CD4-positive, alpha-beta T cell treated with Interleukin-10 for 1 hour (primary cell): ENCODE data around the gene MYH16.
"Not testable (repeated sequence)": the region's sequence is repeated elsewhere in the genome, so short reads cannot be mapped to it uniquely, and the experiment has no call there.

Experiments
- DNase-seq: peaks from one replicate; pipeline ENCODE4 v3.0.0-alpha.2; 2020

Gene MYH16

DNA sequence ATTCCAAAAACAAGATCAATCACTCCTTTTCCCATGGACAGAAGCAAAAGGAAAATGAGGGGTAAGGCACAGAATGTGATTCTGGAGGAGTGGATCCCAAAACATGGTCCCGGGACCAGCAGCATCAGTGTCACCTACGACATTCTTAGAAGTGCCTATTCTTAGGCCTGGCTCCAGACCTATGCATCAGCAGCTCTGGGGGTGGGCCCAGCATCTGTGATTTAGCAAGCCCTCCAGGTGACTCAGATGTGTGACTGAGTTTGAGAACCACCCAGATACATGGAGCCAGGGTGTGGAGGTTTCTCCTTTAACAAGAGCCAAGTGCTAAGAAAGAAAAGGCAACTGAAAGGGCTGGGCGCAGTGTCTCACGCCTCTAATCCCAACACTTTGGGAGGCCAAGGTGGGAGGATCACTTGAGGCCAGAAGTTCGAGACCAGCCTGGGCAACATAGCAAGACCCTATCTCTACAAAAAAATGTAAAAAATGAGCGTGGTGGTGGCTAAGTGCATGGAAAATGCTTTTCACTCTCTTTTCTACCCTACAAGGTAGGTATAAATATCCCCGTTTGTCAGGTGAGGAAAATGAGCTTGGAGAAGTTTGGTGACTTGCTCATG is 35.9 kb downstream of the MYH16 start:
- no peak for DNase-seq

DNA sequence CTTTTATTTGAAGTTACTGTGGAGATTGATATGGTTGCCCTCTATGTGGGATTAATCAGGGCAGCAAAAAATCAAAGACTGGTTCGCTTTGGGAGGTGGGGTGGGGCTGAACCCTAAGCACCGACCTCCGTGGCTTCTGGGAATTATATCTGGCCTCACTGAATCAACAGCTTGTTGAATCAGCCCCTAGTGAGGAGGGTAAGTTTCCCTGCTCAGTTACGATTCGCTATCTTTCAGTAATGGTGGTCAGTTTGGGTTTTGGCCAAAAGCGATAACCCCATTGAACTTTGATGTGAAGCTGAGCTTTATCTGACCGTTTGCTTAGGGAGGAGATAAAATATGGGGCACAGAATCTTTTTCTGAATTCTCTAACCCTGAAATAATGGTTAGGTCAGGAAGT is 36.5 kb downstream of the MYH16 start:
- no peak for DNase-seq

DNA sequence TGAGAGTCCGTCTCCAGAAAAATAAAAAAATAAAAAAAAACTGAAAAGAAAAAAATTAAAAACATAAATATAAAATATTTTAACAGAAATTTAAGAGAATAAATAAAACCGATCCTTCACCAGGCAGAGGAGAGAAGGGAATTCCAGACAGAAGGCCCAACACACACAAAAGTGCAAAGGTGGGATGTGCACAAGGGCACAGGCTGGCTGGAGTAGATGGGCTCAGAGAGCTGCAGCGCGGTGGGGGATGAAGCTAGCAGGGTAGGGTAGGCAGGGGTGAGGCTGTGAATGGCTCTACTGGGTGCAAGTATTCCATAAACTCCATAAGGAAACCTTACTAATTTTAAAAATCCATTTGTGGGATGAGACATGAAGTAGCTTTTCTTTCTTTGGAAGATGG is 37.4 kb downstream of the MYH16 start:
- no peak for DNase-seq

- no peak for DNase-seq
These were observed 39.1 kb downstream of the MYH16 start for GRCh38 chr7:99311702-99312101.

DNA sequence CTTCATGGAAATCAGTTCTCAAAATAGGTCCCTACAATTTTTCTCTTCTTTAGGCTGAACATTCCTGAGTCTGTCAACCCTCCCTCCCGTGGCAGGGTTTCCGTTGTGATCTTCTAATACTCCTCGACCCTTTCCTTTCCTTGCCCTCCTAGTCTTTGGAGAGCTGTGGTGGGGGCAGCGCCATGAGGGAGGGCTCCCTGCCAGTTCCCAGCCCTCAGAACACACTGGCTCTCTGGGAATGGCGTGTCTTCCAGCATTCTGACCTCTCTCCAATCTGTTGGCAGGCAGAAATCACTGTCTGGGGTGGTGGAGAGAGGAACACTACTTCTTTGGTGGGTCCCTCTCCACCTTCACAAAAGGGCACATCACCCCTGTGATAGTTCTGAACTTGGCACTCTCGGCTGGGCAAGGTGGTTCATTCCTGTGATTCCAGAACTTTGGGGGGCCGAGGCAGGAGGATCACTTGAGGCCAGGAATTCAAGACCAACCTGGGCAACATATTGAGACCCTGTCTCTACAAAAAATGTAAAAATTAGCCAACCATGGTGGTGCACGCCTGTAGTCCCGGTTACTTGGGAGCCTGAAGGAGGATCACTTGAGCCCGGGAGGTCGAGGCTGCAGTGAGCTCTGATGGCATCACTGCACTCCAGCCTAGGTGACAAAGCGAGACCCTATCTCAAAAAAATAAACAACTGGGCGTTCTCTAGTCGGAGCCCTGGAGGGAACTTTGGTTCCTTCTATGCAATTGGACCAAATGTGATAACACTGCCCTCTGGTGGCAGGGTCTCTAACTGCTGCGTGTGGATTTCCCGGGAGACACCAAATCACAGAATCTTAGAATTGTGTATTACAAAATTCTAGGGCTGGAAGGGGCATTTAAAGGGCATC is 39.9 kb downstream of the MYH16 start:
- peak; percentile 74 for DNase-seq

DNA sequence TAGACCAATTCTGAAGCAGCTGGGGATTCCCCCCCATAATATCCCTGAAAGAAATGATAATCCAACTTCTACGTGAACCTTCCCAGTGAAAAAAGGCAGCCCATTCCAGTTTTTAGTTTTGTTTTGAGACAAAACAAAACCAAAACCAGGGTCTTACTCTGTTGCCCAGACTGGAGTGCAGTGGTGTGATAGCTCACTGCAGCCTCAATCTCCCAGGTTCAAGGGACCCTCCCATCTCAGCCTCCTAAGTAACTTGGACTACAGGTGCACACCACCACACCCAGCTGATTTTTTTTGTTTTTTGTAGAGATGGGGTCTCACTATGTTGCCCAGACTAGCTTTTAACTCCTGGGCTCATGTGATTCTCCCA is 40.5 kb downstream of the MYH16 start:
- DNase-seq: no peak

GRCh38 chr7:99314504-99314903 is 41.9 kb downstream of the MYH16 start:
- no peak for DNase-seq

DNA sequence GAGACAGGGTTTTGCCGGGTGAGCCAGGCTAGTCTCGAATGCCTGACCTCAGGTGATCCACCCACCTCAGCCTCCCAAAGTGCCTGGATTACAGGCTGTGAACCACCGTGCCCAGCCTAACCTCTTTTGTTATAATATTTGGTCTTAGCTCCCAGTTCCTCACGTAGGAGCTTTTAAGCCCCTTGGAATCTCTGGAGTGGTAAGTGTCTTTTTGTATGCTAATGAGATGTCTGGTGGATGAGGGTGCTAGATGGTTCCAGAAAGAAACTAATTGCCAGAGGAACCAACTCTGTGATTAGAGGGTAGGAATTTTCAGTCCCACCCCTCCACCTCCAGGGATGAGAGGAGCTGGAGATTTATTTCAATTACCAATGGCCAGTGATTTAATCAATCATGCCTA is 47.7 kb downstream of the MYH16 start:
- no peak for DNase-seq

- DNase-seq: not testable (repeated sequence)
These were observed 50.0 kb downstream of the MYH16 start for GRCh38 chr7:99322659-99323058.

GRCh38 chr7:99324559-99324958 is 51.9 kb downstream of the MYH16 start:
- no peak for DNase-seq

DNA sequence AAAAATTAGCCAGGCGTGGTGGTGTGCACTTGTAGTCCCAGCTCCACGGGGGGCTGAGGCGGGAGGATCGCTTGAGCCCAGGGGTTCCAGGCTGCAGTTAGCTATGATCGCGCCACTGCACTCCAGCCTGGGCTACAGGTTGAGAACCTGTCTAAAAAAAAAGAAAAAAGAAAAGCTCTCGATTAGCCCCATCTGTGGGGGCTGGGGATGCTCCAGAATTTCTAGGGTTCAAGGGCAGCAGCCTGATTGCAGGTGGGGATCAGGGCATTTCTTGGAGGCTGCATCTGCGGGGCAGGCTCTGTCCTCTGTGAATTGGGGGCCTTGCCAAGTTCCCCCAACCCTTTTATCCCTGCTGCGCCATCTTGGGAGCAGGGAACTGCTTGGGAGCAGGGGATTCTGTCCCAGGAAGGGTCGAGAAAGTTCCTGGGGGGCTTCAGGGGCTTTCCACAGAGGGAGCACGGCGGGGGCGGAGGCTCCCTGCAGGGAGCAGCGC is 52.4 kb downstream of the MYH16 start:
- no peak for DNase-seq

- peak; percentile 94 for DNase-seq
These were observed 53.2 kb downstream of the MYH16 start, which contains the start of gene ARPC1A for GRCh38 chr7:99325592-99326407. ARPC1A (plus strand) TSS chr7:99325898; CDS start chr7:99333354, 7,456 bp downstream.

DNA sequence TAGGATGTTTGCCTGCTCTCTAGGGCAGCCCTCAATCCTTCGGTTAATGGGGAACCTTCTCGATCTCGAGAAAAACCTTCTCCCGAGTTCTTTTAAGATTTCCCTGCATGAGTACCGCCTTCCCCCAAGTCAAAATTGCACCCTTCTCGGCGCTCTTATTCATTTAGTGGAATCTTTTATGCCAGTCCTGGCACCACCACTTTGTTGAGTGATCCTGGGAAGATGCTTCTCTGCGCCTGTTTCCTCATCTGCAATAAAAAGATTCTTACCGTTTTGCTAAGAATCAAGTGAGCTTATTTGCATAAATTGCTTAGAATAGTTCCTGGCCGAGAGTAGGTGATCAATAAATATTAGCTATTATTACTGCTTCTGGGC is 53.8 kb downstream of the MYH16 start:
- DNase-seq: no peak

GRCh38 chr7:99330314-99330961 is 57.8 kb downstream of the MYH16 start:
- peak; percentile 7 for DNase-seq

DNA sequence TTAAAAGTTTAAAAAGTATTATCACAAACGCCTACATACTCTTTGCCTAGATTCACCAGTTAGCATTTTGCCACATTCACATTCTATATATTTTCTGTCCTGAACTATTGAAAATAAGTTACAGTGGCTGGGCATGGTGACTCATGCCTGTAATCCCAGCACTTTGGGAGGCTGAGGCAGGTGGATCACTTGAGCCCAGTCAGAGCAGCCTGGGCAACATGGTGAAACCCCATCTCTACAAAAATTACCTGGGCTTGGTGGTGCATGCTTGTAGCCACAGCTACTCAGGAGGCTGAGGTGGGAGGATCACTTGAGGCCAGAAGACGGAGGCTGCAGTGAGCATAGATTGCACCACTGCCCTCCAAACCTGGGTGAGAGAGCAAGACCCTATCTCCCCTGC is 58.4 kb downstream of the MYH16 start:
- DNase-seq: no peak

DNA sequence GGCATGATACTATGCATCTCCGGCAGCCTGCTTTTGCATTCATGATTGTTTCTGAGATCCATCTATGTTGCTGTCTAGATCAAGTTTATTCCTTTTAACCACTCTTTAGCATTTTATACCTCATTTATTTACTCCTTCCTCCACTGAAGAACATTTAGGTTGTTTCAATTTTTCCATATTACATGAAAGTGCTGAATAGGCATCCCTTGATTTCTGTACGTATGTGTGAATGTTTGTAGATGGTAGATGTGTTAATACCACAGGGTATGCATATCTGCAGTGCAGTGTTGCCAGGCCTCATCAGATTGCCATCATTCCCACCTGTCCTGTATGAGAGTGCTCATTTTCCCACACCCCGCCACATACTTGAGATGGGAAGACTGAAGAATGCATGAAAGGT is 67.0 kb downstream of the MYH16 start:
- DNase-seq: no peak

GRCh38 chr7:99340659-99341058 is 68.0 kb downstream of the MYH16 start:
- no peak for DNase-seq

GRCh38 chr7:99344061-99344647 is 71.5 kb downstream of the MYH16 start:
- no peak for DNase-seq

GRCh38 chr7:99350641-99351040 is 78.0 kb downstream of the MYH16 start:
- not testable (repeated sequence) for DNase-seq

- DNase-seq: no peak
These were observed 79.6 kb downstream of the MYH16 start for GRCh38 chr7:99352247-99352646.

- DNase-seq: no peak
These were observed 82.5 kb downstream of the MYH16 start for GRCh38 chr7:99355098-99355497.

GRCh38 chr7:99357701-99358490 is 85.3 kb downstream of the MYH16 start:
- DNase-seq: no peak
